GM10266 (cell line): Measurements from ENCODE around the gene STARD3.

ENCODE experiments used
- DNase-seq: peaks from one replicate; pipeline ENCODE4 v3.0.0; 2012; ENCODE audit errors: extremely low spot score
- CTCF ChIP-seq: IDR thresholded peaks from 2 replicates; pipeline ENCODE4 v1.5.1; 2012; ENCODE audit warnings: mild to moderate bottlenecking, low read depth; ENCODE audit not compliant: control insufficient read depth, insufficient read depth; ENCODE audit errors: missing control alignments

The STARD3 gene

GRCh38 chr17:39606434-39607056, 30.4 kb upstream of the STARD3 start:
- DNase-seq: no peak
- TF ChIP-seq CTCF: no peak

GRCh38 chr17:39607057-39607850, 29.7 kb upstream of the STARD3 start:
- no peak for TF ChIP-seq CTCF
- no peak for DNase-seq

- no peak for TF ChIP-seq CTCF
- DNase-seq: no peak
Observed at GRCh38 chr17:39607851-39608130, 29.2 kb upstream of the STARD3 start, which contains the start of gene NEUROD2. Gene NEUROD2 (minus strand): TSS chr17:39607920. CDS start chr17:39606599, 1,321 bp downstream.

GRCh38 chr17:39608142-39608981, 28.6 kb upstream of the STARD3 start:
- no peak for DNase-seq

GRCh38 chr17:39609416-39610025, 27.4 kb upstream of the STARD3 start:
- no peak for DNase-seq
- no peak for TF ChIP-seq CTCF

More at GRCh38 chr17:39608142-39608981, 28.6 kb upstream of the STARD3 start:
- no peak for TF ChIP-seq CTCF

- DNase-seq: no peak
Observed at GRCh38 chr17:39611401-39612112, 25.4 kb upstream of the STARD3 start.

More at GRCh38 chr17:39611401-39612112, 25.4 kb upstream of the STARD3 start:
- TF ChIP-seq CTCF: no peak
